Stimulated activated CD4-positive, alpha-beta T cell treated with anti-CD3 and anti-CD28 coated beads, Interleukin-1b, Interleukin-23, amount 100 ng/mL, for 4 hours (primary cell): ENCODE data around the gene GALE.

ENCODE experiments used
- DNase-seq, 2 donors: peaks; one replicate each; pipeline ENCODE4 v3.0.0-alpha.2; 2020; ENCODE audit warnings: low read depth in 2 of 2

The GALE gene

DNA sequence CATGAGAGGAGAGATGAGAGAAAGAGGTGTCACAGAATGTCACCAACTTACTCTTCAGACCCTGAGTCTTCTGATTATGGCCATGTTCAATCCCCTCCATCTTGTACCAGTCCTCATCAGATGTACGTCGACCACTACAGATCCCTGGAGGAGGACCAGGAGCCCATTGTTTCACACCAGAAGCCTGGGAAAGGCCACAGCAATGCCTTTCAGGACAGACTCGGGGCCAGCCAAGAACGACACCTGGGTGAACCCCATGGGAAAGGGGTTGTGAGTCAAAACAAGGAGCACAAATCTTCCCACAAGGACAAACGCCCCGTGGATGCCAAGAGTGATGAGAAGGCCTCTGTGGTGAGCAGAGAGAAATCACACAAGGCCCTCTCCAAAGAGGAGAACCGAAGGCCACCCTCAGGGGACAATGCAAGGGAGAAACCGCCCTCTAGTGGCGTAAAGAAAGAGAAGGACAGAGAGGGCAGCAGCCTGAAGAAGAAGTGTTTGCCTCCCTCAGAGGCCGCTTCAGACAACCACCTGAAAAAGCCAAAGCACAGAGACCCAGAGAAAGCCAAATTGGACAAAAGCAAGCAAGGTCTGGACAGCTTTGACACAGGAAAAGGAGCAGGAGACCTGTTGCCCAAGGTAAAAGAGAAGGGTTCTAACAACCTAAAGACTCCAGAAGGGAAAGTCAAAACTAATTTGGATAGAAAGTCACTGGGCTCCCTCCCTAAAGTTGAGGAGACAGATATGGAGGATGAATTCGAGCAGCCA lies 49.3 kb downstream of the GALE start:
- DNase-seq = peak in 1 of 2 donors; percentile 23

DNA sequence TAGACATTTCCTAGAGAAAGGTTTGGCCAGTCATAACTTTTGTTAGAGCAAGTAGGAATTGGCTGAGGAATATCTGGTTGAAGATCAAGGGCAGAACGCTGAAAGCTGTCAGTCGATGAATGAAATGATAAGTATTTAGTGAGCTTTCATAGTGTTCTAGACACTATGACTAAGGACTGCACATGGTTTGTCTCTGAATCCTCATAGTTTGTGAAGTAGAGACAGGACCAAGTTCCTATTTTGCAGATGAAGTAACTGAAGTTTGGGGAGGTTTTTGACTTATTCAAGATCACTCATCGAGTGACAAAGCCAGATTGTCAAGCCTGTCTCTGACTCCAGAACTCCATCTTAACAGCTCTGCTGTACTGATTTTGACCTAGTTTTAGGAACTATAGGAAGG lies 52.5 kb downstream of the GALE start:
- DNase-seq = no peak
